ENCODE measurements around the gene OSBPL6.

- TF ChIP-seq JUND (IDR thresholded peaks at IDR 0.05; ENCODE audit: borderline replicate concordance, low read depth, low read length) (no peak), JUND (tag; IDR thresholded peaks at IDR 0.05; ENCODE audit: borderline replicate concordance, low read depth, low read length) (no peak)
- TF ChIP-seq, protein P1, sequence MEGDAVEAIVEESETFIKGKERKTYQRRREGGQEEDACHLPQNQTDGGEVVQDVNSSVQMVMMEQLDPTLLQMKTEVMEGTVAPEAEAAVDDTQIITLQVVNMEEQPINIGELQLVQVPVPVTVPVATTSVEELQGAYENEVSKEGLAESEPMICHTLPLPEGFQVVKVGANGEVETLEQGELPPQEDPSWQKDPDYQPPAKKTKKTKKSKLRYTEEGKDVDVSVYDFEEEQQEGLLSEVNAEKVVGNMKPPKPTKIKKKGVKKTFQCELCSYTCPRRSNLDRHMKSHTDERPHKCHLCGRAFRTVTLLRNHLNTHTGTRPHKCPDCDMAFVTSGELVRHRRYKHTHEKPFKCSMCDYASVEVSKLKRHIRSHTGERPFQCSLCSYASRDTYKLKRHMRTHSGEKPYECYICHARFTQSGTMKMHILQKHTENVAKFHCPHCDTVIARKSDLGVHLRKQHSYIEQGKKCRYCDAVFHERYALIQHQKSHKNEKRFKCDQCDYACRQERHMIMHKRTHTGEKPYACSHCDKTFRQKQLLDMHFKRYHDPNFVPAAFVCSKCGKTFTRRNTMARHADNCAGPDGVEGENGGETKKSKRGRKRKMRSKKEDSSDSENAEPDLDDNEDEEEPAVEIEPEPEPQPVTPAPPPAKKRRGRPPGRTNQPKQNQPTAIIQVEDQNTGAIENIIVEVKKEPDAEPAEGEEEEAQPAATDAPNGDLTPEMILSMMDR (IDR thresholded peaks at IDR 0.05 in 2 of 3, conservative IDR thresholded peaks at IDR 0.05 in 1 of 3; ENCODE audit: insufficient read depth in 2 of 3, low read depth in 1 of 3, low read length in 3 of 3): no peak
These were observed 115.2 kb downstream of the OSBPL6 start for GRCh38 chr2:178309541-178309940.
